Activated naive CD4-positive, alpha-beta T cell (primary cell): ENCODE results near the gene MVB12B.
"Not testable (repeated sequence)": the region's sequence is repeated elsewhere in the genome, so short reads cannot be mapped to it uniquely, and the experiment has no call there.

Experiments
- DNase-seq, 4 experiments: peaks; one replicate each; lab custom pipeline; 2025; lab: John Stamatoyannopoulos, UW

The MVB12B gene

DNA sequence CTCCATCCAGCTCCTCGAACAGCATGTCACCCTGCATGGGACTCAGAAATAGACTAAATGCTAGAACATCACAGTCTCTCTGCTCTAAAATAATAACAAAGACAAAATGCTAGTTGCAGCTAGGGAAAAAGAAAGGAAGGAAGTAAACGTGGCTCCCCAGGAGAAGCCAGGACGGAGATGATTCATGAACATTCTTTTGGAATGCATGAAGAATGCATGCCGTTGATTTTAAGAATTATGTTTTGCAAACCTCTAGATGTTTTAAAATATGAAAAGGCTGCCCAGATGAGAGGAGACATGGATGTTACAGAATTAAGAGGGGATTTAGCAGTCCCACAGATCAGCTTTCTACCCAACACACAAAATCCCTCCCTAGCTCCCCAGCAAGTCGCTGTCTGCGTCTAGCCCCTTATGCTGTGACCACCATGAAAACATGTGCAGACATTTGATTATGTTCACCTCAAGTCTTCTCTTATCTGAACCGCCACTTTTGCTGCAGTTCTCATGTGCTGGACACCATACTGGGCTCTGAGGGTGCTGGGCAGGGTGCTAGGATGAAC, 147.7 kb downstream of the MVB12B start:
- no peak for DNase-seq

DNA sequence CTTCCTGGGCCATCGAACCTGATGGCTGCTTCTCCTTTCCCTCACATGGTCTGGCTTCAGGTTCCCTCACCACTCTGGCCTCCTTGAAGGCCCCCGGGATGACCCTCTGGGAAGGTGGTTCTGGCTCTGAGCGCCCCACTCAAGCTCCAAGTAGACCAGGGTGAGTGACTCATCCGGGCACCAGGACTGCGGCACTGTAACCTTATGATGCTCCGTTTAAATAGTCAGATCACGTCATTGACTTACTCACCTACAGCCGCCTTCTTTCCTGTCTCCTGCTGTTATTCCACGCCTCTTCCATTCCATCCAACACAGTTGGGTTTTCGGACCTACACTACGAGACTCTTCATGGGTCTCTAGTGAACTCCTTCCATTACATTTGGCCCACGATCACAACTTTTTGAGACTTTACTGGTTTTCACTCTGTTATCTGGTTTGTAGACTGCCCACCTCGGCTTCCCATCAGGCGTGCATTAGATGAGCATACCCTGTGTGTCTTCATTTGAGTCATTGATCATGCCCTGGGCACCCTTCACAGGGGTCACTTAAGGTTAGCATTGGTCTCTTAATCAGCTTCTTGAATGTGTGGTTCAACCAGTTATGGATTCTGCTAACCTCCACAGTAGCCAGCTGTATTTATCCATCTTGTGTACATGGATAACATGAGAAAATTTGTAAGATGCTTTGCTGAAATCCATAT, 148.3 kb downstream of the MVB12B start:
- no peak for DNase-seq

DNA sequence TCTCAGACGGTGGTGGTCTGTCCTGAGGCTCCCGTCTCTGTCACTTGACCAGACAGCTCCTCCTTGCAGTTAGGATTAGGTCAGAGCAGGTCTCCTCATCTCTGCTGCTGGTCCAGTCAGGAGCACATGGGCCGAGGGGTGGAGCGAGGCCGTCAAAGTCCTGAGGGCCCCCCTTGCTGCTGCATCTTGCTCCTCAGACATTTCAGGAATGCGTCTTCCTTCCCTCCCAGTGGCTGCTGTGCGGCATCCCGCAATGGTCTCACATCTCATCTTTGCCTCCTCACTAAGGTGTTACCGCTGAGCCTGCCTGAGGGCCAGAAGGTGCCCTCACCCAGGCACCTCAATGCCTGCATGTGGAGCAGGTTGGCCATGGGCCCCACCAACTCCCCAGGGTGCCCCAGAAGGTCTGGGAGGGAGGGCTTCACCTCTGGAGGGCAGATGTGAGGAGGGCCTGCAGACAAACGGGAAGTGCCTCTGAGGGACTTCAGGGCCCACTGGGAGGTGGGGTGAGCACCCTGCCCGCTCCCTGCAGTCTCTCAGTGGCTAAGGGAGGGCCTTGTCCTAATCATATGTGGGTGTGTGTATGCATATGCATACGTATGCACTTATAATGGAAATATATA, 149.4 kb downstream of the MVB12B start:
- DNase-seq = no peak

DNA sequence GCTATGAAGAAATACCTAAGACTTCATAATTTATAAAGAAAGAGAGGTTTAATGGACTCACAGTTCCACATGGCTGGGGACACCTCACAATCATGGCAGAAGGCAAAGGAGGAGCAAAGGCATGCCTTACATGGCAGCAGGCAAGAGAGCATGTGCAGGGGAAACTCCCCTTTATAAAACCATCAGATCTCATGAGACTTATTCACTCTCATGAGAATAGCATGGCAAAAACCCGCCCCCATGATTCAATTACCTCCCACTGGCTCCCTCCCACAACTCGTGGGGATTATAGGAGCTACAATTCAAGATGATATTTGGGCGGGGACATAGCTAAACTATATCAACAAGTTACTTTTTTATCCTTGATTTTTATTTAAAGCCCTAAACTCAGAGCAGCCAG, 150.8 kb downstream of the MVB12B start:
- not testable (repeated sequence) for DNase-seq

DNA sequence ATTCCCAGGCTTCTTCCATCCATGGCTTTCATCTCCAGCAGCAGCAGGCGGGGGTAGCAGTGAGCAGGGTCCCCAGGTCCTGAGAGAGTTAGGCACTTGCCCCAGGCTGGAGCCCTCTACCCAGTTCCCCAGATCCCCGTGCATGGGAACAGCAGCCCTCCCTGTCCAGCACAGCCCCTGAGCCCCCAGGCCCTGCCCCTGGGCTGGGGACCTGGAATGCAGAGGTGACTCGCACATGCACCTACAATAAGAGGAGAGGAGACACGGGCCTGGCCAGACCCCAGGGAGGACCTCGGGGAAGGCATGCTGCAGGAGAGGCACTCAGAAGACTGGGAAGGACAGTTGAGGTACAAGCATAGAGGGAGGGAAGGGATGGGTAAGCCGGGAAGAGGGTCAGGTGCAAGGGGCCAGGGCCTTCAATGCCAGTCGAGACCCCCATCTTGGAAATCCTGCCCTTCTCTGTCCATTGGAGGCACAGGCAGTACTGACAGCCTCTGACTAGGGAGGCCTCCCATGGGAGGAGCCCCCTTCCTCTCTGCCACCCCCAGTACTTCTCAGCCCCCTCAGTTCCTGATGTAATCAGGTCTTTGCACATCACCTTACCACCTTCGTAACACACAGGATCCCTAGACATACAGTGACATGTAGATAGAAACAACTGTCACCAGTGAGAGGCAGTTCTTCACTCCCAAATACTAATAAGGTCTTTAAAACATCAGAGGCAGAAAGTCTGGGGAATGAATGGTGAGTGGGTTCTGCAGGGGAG, 151.8 kb downstream of the MVB12B start:
- DNase-seq = no peak

DNA sequence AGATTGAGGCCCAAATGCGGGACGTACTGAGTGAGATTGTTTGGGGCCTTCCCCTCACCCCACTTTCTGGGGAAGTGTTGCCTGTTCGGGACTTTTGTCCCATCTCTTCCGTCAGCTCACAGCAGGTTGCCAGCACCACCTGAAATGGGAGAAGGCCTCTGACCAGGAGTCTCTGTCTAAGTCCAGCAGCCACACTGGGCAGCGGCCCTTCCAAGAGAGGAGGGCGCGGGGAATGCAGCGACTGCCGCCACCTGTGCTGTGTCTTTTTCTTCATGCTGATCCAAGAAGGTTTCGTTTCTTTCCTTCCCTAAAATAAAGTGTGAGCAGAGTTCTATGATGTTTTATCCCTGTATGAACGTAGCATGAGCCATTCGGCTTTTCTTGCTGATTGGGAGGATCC, 152.9 kb downstream of the MVB12B start:
- DNase-seq = no peak

DNA sequence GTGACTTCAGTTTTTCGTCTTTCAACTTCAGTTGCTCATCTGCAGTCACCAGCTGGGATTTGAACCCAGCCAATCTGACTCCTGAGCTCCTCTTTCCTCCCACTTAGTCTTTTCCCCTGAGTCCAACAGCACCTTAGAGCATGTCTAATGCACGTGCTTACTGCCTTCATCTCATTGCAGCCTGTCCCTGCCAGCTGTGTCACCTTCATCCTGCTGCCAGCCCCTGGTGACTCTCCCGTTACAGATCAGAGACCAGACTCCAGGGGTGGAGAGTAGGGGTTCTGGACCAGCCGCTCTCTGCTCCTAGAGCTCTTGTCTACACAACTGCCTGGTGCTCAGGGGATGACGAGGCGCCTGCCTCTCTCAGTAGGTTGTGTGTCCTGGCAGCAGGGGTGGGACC, 154.2 kb downstream of the MVB12B start:
- DNase-seq = no peak

DNA sequence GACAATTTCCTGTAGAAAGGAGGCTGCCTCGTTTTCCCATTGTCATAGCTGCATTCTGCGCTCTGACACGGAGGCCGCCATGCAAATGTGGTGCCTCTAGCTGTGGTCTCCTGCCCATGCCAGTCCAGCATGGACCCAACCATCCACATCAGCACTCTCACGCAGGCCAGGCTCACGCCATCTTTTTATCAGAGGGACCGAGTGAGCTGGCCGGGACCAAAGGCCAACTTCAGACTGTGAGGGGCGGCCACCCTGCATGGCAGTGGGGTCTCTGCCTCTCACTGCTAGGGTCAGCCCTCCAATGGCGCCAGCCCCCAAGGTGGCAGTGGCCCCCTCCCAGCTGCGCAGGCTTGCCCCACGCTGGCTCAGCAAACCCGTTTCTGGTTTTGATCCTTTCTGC, 155.2 kb downstream of the MVB12B start:
- DNase-seq = no peak

DNA sequence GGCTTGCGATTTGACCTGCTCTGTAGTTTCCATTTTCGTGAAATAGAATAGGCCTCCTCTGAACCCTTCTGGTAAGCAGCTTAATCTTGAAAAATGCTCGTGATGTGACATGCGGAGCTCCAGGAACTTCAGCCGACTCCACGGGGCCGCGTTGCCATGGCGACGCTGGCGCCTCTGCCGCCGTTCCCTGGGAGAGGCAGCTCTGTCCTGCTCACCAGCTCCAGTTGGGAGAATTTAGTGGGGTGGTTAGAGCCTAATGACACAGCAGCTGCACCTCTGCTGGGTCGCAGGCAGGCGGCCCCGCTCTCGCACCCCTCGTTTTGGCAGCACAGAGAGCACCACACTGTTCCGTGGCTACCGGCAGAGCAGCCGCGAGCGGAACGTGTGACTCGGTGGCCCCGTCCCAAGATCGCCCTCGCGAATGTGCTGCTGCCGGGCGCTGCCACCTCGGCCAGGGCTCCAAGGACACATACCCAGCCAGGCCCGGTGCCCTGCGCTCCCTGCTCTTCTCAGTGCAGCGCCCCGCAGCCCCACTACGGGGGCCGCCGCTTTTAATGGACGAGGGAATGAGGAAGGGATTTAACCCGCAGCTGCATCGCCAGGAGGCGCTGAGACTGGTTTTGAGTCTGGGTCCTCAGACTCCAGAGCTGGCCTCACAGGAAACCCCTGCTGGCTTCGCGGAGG, 155.9 kb downstream of the MVB12B start:
- no peak for DNase-seq

DNA sequence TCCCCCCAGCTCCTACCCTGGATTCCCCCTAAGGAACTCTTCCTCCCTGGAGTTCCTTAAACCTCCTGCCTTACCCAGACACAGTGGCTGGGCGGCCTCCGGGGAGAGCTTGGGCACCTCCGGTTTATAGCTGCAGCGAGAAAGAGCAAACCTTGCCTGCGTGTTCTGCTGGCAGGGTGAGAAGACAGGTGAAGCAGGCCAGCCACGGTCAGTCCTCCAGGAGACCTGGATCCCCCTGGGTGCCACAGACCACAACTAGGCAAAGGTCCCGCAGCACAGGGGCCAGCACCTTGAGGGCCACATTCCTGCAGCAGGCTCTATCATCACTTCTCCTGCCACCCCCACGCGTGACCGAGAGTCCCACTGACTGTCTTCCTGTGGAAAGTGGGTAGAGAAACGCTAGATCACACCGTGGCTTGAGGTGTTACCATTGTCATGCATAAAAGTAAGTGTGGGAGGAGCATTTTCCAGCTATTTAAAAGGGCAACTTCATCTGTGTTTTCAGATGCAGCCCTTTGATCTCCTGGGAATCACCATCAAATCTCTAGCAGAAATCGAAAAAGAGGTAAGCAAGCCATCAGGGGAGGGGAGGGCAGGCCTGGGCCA, 156.9 kb downstream of the MVB12B start:
- no peak for DNase-seq

DNA sequence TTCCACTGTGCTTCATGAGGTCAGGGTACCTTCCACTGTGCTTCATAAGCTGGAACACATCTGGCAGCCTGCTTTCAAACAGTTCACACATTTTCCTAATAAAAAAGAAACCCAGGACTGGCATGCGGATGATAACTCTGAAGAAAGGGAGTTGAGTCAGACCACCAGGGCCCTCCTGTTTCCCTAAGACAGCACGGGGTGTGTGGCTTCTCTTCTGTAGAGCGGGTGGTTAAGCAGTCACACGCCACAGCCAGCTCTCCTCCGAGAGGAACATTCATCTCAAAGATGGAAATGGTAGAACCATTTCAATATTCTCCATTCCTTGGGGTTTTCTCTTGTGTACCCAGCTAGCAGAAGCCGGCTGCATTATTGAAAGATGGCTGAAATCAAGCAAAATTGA, 159.0 kb downstream of the MVB12B start:
- no peak for DNase-seq

DNA sequence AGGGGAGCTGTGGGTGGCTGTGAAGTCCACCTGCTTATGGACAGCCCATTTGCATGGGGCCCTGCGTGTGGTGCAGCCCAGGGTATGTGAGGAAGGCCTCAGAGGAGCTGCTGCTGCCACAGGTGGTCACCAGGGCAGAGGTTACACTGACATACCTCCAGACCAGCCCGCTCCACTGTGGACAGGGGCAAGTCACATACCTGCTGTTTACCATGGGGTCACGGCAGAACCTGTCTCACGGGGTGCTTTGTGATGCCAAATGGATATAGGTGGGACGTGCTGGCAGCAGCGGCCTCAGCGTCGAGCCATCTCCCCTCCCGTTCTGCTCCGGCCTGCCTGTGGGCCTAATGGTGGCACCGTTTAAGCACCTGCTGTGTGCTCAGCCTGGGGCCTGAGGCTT, 159.6 kb downstream of the MVB12B start:
- DNase-seq = no peak

DNA sequence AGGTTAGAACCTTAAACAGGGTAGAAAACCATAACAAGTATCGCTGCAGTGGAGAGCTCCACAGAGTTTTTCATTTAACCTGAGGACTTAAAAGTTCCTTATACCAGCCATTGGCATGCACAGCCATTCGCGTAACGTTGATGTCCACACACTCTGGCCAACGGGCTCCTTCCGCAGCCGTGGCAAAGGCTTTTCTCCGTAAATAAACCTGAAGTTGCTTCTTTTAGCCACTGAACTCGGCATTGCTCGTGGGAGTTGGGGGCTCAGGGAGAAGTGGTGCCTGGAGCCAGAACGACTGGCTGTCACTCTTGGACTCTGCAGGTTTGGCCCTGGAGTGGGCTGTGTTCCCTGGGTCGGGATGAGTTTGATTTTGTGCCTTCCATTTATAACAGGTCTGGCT, 161.2 kb downstream of the MVB12B start:
- no peak for DNase-seq

DNA sequence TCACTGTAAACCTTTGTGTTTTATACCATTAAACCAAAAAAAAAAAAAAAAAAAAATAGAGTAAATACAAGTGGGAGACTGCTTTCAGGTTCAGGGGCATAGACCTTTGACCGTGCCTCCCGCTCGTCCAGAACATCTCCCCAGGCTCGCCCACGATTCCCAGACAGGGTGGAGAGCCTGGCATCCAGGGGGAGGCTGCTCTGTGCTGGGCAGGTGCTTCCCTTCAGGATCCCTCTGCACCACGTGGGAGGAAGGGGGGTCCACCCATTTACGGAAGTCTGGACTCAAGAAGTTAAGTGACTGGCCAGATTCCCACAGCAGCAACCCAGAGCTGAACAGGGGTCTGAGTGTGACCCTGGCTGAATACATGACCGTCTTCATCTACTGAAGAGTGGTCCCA, 161.7 kb downstream of the MVB12B start:
- no peak for DNase-seq

DNA sequence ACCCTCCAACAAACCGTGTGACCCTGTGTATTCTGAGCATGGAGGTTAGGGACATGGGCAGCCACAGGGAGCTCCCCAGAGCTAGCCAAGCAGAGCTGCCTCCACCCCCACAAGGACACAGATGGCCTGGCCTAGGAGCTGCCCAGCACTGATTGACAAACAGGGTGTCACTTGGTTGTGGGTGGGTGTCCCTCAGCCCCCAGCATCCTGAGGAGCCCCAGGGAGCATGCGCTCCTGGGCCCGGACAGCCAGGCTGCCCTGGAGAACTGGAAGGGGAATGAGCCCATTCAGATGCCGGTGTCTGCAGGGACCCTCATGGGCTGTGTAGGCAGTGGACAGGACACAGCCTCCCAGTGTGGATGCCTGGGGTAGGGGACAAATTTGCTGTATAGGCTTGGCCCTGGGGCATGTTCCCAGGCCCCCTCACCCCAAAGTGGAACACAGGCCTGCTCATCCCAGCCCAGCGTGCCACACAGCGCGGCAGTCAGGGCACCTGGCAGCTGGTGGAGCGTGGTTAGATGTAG, 162.3 kb downstream of the MVB12B start:
- no peak for DNase-seq

DNA sequence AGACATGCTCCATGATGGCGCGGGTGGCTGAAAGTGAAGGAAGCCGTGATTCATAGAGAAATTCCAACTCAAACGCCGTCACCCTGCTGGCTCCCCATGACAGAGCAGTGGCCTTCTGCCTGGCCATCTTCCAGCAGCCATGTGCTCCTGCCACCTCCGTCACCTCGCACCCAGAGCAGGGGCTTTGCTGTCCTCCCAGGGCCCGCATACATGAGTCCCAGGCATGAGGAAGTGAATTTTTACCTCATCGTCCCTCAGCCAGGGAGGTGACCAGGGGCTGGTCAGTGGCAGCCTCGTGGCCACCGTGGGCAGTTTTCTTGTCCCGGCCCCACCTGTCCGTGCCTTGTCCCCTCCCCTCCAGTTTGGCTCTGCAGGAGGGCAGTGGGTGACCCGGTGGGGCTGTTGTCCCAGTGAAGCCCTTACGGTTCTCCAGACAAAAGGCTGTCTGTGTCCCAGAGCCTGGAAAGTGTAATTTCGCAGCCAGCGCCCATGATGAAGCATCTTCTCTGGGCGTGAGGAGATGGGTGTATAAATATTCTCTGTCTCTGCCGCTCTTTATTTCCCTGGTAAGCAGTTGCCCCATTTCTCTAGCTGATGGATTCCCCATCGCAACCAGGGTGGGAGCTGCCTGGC, 163.1 kb downstream of the MVB12B start:
- DNase-seq = no peak

DNA sequence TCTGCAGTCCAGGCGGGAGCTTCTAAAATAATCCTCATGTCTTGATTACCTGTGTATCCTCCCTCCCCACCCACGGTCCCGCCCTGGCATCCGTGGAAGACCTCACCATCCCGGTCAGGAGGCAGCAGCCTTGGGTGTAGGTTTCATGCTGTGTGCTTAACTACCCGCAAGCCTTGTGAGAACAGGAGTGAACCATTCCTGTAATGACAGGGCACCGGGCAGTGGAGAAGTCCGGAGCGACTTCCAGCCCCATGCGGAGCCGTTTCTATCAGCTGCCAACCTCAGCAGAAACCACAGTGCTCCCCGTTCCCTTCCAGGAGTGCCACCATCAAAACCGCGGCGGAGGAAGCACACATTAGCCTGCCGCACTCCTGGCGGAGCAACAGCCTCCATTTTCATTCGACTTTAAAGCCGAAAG, 163.6 kb downstream of the MVB12B start:
- DNase-seq = no peak

DNA sequence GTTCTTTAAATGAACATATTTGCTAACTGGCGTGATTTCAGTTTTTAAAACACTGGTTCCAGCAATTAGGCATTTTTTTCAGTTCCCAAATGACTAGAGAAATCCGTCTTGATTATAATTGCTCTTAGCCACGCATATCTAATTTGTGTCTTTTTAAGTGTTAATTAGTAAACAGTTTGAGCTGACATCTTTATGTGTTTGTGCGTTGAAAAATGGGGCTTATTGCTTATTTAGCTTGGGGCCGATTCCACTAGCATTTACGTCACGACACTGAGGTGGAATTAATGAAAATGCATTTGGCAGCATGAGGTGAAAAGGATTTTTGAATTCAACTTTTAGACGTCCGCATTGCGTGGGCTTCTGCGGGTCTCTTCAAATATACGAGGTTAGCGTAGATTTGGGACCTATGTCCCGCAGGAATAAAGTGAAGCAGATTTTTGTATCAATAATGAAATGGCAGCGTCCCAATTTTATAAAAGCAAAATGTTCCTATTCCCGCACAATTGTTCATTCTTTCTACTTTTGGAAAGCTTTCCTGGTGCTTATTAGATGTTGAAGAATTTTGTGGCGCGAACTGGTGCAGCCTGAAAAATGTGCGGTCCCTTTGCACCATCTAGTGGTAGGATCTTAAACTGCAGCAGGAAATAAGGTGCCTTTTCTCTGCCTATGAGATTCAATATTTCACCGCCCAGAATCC, 164.4 kb downstream of the MVB12B start:
- DNase-seq = peak in 2 of 4 experiments; percentile 6 to 8

DNA sequence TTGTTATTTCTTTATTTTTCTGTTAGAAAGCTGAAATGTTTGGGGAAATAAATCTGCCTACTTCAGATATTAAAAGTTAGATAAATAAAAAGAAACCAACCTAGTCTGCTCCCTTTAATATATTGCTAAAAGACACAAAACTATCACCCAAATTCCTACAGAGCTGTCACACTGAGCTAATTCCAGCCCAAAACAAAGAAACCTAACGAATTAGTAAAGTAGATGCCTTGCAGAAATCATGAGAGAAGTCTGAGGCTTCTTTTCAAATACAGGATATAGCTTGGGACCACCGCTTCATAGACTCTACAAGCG, 164.9 kb downstream of the MVB12B start:
- DNase-seq = no peak

DNA sequence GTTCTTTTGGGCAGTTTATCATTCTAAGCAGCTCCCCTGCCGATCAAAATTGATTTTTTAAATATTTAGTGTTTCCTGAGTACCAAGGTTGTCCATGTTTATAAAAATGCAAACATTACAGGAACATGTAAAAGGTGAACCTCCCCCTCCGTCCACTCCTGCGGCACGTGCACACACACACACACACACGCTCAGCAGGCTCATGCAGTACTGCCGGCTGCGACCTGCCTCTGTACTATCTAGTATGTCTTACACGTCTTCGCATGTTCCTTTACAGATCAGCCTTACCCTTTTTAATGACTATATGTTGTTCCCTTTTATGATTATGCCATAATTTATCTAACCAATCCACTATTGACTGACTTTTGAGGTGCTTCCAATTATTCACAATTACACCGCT, 165.3 kb downstream of the MVB12B start:
- DNase-seq = no peak

DNA sequence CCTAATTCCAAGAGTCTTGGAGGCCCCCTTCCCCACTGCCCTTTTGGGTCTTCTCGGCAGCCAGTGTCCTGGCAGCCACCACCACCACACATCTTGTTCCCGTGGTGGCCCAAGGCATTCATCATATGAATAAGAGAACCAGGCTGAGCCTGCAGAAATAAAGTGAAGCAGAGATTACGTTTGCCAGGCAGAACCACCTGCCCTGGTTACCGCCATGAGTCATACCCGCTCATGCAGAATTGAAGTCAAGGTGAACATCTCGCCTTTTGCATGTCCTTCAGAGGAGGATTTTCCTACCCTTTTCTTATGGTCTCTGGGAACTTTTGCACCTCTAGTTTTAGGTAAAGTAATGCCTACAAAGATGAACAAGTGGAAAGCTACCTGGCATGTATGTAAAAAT, 167.6 kb downstream of the MVB12B start:
- no peak for DNase-seq
